GM12873 (cell line): ENCODE results near the gene SPATA2L.

ENCODE experiments used
- CTCF ChIP-seq: IDR thresholded peaks from 2 replicates; pipeline ENCODE4 v1.5.1; 2012; ENCODE audit warnings: low read depth, mild to moderate bottlenecking, moderate library complexity, low read length, control low read depth; ENCODE audit not compliant: insufficient read depth; ENCODE audit errors: missing control alignments

Gene SPATA2L

DNA sequence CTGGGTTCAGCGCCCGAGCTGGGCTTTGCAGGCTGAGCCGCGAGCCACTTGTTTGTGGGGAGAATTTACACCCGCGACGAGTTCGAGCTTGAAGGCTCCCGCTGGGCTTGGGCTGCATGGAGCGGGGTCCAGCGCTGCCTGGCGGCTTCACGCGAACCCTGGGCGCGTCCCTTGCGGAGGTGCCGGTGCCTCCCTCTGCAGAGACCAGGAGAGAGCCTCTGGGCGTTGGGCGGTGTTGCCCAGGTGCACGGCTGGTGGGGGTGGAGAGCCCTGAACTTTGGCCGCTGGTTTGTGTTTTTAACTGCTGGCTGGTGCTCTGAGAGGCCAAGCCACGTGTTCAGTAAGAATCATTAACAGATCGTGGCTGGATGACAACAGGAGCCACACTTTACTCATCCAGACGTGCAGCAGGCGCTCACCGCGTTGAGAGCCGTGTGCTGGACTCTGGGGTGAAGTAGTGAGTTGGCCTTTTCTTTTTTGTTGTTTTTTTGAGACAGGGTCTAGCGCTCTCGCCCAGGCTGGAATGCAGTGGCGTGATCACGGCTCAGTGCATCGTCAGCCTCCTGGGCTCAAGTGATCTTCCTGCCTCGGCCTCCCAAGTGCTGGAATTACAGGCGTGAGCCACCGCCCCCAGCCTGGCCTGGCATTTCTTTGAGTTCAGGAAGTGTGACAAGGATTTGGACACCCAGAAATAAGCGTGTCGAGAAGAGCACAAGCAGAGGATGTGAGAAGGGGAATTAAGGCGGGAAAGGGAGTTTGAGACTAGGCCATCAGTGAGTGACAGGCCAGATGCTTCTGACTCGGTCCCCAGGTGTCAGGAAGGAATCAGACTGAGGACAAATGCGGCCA, 14.2 kb downstream of the SPATA2L start:
- no peak for TF ChIP-seq CTCF

DNA sequence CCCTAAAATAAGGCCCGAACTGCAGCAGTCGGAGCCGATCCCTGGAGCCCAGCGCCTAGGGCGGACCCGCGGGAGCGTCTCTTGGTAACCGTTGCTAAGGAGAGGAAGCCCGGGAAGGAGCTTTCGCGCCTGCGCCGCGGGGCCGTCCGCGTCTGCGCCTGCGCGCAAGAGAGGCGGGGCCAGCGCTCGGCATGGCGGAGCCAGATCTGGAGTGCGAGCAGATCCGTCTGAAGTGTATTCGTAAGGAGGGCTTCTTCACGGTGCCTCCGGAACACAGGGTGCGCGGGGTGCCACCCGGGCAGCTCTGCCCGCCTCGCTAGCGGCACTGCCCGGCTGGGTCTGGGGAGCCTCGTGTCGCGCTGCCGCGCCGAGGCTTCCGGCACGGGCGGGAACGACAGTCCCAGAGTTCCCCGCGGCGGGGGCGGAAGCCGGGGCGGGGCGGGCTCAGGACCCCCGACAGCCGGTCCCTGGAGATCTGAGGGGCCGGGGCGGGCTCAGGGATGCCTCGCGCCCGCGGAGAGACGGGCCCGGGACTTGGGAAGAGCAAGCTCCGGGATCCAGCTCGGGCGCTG, 14.9 kb downstream of the SPATA2L start, which contains the start of gene CDK10:
TSS of gene CDK10 (plus strand) at position 170 of the 572 bp plus-strand sequence. CDS start at position 192, 22 bp downstream.
- TF ChIP-seq CTCF: no peak

DNA sequence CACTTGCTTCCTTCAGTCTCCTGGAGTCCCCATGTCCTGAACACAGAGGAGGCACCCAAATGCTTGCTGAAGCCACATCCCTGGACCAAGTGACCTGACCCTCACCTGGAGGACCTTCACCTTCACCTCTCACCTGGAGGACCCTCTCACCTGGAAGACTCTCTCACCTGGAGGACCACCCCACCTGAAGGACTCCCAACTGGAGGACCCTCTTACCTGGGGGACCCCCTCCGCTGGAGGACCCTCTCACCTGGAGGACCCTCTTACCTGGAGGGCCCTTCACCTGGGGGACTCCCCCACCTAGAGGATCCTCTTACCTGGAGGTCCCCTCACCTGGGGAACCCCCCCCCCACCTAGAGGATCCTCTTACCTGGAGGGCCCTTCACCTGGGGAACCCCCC, 15.6 kb downstream of the SPATA2L start:
- no peak for TF ChIP-seq CTCF

DNA sequence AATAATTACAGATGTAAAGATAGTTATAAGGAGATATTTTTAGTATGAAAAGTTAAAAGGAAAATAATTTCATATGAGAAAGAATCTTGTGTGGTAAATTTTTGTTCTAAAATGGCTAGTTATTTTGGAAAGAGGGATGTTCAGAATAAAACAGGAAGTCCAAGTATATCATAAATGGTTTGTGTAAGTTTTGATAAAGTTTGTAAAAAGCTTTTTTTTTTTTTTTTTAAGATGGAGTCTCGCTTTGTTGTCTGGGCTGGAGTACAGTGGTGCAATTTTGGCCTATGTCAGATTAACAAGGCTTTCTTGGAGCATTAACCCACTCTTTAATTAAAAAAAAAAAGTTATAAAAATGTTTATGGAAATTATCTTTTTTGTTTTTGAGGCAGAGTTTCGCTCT, 23.2 kb downstream of the SPATA2L start:
- TF ChIP-seq CTCF: no peak

DNA sequence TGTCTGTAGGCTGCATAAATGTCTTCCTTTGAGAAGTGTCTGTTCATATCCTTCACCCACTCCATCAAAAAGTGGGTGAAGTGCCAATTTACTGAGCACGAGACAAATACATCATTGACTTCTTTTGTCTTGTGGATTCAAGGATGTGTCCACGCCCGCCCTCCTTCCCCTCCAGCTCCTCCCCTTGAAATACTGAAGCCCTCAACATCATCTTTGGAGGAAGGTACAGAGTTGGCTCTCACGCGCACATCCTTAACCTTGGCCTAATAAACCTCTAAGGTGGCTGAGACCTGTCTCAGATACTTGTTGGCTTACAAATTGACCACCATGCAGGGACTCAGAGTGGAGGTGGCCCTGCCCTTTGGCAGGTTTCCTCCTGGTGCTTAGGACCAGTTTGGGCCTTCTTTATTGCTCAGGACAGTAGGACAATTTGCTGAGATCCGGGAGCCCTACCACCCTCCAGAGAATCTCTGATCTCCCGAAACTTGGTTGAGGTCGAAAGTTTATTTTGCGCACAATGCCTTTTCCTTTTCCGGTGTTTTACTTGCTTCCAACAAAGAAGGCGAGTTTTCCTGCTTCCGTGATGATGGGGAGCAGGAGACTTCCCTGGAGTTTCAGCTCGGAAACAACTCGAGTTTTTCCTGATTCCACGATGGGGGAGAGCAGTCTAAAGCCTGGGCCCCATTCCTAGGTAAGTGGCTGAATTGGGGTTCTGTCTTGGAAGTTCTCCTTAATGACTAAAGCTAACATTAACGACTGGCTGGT, 29.1 kb downstream of the SPATA2L start:
- no peak for TF ChIP-seq CTCF

DNA sequence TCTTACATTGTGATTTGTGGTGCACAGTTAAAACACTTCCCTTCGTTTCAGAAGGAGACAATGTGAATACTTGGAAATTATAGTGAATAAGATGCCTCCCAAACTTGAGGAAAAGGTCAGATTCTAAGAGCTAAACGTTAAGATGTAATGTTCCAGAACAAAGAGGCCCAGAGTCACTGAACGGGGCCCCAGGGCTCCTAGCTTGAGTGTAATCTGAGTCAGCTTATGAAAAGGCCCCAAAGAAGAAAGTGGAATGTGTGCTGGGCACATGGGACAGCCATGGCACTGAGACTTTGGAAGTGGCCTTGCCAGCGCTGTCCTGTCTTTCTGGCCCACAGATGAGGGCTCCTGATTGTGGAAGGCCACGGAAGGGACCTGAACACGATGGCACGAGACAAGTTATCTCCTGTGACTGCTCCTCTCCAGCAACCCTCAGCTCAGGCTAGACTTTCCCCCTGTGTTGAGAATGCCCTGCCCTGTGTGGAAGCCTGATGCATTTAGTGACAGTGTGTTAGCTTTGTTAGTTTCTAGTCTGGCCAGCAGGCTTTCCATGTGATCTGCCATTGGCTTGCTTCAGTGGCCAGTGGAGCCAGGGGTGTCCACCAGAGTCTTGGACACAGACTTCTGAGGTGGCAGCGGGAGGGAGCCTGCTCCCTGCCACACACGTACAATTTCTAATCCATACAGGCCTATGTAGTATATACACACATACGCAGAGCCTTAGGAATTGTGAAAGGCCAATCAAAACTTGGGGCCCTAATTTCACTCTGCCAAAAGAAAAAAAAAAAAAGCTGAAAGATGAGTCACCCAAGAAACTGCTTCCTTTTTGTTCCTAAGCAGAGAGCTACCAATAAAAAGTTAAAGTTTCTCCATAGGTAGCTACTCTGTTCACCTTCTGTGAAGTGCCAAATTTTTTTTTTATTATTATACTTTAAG, 30.7 kb downstream of the SPATA2L start:
- no peak for TF ChIP-seq CTCF

GRCh38 chr16:89669755-89670154, 31.8 kb downstream of the SPATA2L start:
- no peak for TF ChIP-seq CTCF
